GM18508 (cell line): Measurements from ENCODE around the gene HERPUD1.
"Not testable (repeated sequence)": the region's sequence is repeated elsewhere in the genome, so short reads cannot be mapped to it uniquely, and the experiment has no call there.

ENCODE experiments used
- ATAC-seq: cut with Tn5 transposase; IDR thresholded peaks from one replicate; pipeline ENCODE4 v1.9.1; 2021; ENCODE audit warnings: moderate number of reproducible peaks; ENCODE audit not compliant: insufficient read depth, unreplicated experiment

HERPUD1 gene

DNA sequence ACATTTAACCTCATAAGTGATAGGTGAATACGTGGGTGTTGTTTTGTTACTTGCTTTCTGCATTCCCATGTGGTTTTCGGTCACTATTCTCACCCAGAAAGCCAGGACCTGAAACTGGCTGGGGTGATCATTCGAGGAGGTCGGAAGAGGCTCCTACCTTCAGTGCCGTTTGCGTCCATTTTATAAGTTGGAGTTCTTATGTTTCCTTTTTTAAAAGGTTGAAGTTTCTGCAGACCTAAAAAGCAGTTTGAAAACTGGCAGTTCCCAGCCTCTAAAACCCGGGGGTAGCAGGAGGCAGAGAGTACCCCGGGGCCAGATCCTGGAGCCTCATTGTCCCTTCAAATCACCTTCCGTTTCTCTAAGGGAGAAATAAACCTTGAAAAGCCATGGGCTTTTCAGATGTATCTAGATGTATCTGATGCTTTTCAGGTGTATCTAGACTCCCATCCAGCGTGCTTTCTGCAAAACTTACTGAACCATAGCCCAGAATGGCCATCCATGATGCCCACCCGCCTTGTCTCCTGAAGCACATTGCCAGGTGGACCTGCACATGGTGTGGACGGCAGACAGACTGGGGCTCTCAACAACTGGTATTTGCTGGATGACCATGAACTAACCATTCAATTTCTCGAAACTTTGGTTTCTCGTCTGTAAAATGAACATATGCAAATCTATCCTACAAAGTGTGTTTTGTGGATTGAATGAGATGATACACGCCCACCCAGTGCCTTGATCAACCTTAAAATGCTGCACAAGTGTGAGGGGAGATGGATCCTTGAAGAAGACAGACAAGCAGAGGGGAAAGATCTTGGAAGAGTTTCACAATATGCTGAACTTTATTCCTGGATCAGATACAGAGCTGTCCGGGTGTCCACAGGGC is 58.7 kb downstream of the HERPUD1 start:
- no peak for ATAC-seq

DNA sequence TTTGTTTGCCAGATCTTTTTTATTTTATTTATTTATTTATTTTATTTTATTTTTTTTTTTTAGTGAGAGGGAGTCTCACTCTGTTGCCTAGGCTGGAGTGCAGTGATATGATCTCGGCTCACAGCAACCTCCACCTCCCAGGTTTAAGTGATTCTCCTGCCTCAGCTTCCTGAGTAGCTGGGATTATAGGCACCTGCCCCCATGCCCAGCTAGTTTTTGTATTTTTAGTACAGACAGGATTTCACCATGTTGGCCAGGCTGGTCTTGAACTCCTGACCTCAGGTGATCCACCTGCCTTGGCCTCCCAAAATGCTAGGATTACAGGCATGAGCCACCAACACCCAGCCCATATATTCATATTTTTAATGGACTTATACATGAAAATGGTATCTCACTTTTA is 60.5 kb downstream of the HERPUD1 start:
- ATAC-seq, result not testable (repeated sequence)

DNA sequence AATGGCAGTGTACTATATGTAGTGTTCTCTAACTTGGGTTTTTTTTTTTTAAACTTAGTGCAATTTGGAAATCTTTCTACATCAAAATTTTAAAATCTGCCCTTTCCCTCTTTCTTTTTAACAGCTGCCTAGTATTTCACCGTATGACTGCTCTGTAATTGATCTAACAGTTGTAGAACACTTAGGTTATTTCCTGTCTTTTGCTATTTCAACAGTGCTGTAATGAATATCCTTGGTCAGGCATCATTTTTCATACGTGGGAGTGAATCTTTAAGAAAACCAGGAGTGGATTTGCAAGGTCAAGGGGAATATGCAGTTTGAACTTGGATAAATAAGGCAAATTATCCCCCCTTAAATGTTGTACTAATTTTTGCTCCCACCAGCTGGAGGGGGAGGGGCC is 61.3 kb downstream of the HERPUD1 start:
- no peak for ATAC-seq

DNA sequence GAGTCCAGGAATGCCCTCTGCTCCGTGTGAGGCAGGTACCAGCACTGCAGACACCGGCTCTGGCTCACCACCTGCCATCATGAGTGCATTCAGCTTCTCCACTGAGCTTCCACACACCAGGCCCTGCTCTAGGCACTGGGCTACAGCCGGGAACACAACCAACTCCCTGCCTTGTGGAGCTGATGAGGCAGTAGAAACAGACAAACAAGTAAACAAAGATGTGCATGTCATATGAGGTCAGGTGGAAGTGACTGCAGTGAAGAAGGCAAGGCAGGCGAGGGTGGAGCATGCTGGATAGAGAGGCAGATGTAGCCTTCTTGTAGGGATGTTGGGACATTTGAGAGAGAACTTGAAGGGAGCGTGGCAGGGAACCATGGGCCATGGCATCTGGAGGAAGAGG is 62.4 kb downstream of the HERPUD1 start:
- ATAC-seq, result no peak
